ENCODE results near the gene FHDC1.

The FHDC1 gene

GRCh38 chr4:152920768-152921167, 15.4 kb upstream of the FHDC1 start:
- no peak for DNase-seq (ENCODE audit: low read depth)
- no peak for TF ChIP-seq CTCF (IDR thresholded peaks at IDR 0.05; ENCODE audit: low read depth, low read length, missing control alignments)
- H3K4me3 ChIP-seq (ENCODE audit: low read depth, low read length) = no peak overlapping the region

- TF ChIP-seq CTCF (IDR thresholded peaks at IDR 0.05; ENCODE audit: low read depth, low read length, missing control alignments) = no peak
- no peak overlapping the region for H3K4me3 ChIP-seq (ENCODE audit: low read depth, low read length)
- no peak for DNase-seq (ENCODE audit: low read depth)
Observed at GRCh38 chr4:152921284-152921683, 14.8 kb upstream of the FHDC1 start.

GRCh38 chr4:152925851-152926250, 10.3 kb upstream of the FHDC1 start:
- no peak for TF ChIP-seq CTCF (IDR thresholded peaks at IDR 0.05; ENCODE audit: low read depth, low read length, missing control alignments)
- DNase-seq (ENCODE audit: low read depth) = no peak
- H3K4me3 ChIP-seq (ENCODE audit: low read depth, low read length) = no peak overlapping the region

- TF ChIP-seq CTCF (IDR thresholded peaks at IDR 0.05; ENCODE audit: low read depth, low read length, missing control alignments) = no peak
- no peak for DNase-seq (ENCODE audit: low read depth)
- no peak overlapping the region for H3K4me3 ChIP-seq (ENCODE audit: low read depth, low read length)
Observed at GRCh38 chr4:152926959-152927358, 9.2 kb upstream of the FHDC1 start.

GRCh38 chr4:152927737-152928136, 8.4 kb upstream of the FHDC1 start:
- no peak overlapping the region for H3K4me3 ChIP-seq (ENCODE audit: low read depth, low read length)
- no peak for TF ChIP-seq CTCF (IDR thresholded peaks at IDR 0.05; ENCODE audit: low read depth, low read length, missing control alignments)
- DNase-seq (ENCODE audit: low read depth) = no peak

- no peak overlapping the region for H3K4me3 ChIP-seq (ENCODE audit: low read depth, low read length)
- no peak for DNase-seq (ENCODE audit: low read depth)
- no peak for TF ChIP-seq CTCF (IDR thresholded peaks at IDR 0.05; ENCODE audit: low read depth, low read length, missing control alignments)
Observed at GRCh38 chr4:152928286-152928685, 7.8 kb upstream of the FHDC1 start.

- TF ChIP-seq CTCF (IDR thresholded peaks at IDR 0.05; ENCODE audit: low read depth, low read length, missing control alignments) = no peak
- no peak overlapping the region for H3K4me3 ChIP-seq (ENCODE audit: low read depth, low read length)
- DNase-seq (ENCODE audit: low read depth) = no peak
Observed at GRCh38 chr4:152929888-152930287, 6.2 kb upstream of the FHDC1 start.

Measured in GM12864 (cell line).